CD4-positive, alpha-beta T cell treated with Interleukin-17A for 1 hour (primary cell): ENCODE results near the gene UVSSA.
"Not testable (repeated sequence)": the region's sequence is repeated elsewhere in the genome, so short reads cannot be mapped to it uniquely, and the experiment has no call there.

Experiments used
- DNase-seq: peaks from one replicate; pipeline ENCODE4 v3.0.0-alpha.2; 2020

UVSSA gene

DNA sequence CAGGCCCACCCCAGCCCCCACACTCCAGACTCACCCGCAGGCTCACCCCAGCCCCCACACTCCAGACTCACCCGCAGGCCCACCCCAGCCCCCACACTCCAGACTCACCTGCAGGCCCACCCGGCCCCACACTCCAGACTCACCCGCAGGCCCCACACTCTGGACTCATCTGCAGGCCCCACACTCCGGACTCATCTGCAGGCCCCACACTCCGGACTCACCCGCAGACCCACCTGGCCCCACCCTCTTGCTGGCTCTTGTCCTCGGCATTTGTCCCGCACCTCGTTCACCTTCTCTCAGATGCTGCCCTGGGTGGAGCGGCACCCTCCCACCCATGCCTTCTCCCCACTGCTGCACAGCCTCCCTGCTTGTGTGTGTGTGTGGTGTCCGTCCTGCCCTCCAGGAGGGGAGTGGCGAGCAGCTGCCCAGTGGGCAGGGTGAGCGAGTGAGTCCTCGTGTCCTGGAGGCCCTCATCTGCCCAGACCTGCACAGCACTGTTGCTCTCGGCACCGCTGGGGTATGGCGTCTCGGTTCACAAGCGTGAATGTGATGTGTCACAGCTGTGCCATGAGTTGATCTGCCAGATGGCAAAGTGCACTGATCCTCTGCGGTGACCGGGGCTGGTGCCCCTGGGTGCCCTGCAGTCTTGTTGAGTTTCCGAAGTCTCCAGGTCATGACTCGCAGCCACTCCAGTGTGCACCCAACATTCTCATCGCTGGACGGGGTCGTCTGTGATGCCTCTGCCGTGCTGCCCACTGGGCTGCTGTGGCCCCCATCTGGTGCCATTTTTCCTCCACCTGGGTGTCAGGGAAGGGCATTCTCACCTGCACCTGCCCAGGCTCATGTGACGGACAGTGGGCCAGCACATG, 29.6 kb upstream of the UVSSA start:
- no peak for DNase-seq

- DNase-seq, result no peak
Measured at GRCh38 chr4:1318046-1318375, 29.0 kb upstream of the UVSSA start.

GRCh38 chr4:1318488-1319213, 28.4 kb upstream of the UVSSA start:
- DNase-seq, result peak; percentile 34

DNA sequence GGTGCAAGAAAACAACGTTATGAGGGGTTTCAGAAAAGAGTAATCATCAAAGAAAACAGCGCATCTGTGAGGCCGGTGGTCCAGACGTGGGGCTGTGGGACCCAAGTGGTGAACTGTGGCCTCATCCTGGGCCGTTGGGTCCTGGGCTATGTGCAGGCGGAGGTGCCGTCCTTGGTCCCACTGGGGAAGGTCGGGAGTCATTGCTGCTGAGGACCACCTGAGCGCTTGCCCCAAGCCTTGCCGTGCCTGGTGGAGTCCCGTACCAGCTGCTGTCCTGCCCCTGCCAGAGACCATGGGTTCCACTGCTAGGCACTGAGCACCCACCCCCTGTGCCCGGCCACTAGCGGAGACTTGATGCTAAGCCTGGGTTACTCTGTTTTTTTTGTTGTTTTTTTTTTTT, 25.5 kb upstream of the UVSSA start:
- DNase-seq, result no peak

DNA sequence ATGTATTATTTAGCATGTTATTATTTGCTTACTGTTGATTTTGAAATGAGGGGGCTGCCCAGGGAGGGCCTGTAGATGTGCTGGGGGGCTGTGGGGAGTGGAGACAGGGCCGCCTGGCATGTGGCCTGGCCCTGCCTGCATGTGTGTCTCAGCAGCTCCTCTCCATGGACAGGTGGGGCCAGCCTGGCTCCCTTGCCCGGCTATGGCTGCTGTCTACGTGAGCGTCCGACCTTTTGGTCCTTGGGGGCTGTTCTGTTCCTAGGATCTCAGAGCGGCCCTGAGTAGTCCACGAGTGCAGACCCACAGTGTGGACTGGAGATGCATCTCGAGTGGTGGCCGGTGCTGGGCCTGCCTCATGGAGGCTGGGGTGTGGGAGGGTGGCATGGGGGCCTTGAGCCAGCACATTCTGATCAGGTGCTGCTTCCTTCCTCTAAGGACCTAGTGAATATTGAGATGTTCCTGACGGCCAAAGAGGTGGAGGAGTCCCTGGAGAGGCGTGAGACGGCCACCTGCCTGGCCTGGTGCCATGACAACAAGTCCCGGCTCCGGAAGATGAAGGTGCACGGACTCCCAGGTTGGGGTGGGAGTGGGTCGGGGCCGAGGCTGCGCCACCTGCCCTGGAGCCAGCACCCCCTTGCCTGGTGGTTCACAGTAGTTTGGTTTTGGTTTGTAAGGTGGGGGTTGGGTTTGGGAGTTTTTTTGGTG, 24.9 kb upstream of the UVSSA start:
- no peak for DNase-seq

- no peak for DNase-seq
Measured at GRCh38 chr4:1323280-1323634, 23.8 kb upstream of the UVSSA start.

GRCh38 chr4:1323635-1324442, 23.2 kb upstream of the UVSSA start:
- no peak for DNase-seq

DNA sequence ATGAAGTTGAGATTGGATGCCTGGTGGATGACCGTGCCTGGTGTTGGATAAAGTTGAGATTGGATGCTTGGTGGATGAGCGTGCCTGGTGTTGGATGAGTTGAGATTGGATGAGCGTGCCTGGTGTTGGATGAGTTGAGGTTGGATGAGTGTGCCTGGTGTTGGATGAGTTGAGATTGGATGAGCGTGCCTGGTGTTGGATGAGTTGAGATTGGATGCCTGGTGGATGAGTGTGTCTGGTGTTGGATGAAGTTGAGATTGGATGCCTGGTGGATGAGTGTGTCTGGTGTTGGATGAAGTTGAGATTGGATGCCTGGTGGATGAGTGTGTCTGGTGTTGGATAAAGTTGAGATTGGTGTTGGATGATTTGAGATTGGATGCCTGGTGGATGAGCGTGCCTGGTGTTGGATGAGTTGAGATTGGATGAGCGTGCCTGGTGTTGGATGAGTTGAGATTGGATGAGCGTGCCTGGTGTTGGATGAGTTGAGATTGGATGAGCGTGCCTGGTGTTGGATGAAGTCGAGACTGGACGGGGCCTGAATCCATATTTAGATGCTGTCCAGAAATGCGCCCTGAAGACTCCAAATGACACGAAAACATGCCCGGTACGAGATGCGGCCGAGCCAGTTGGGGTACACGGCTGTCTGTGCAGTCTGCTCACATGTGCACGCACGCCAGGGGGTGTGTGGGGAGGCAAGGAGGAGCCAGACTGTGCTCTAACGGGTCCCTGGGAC, 22.4 kb upstream of the UVSSA start:
- DNase-seq, result not testable (repeated sequence)

DNA sequence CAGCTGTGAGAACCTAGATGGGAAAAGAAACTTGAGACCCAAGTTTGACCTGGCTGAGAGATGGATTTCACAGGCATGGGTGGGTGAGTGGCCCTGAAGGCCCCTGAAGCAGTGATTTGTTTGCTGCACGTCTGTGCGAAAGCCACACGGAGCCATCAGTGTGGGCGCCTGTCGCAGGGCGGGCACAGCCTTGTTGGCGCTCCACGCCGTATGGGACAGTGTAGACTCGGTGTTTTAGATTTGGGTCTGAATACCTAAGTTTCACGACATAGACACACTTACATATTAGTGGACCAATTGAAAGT, 21.9 kb upstream of the UVSSA start:
- DNase-seq, result no peak

GRCh38 chr4:1325681-1326635, 21.1 kb upstream of the UVSSA start:
- no peak for DNase-seq

DNA sequence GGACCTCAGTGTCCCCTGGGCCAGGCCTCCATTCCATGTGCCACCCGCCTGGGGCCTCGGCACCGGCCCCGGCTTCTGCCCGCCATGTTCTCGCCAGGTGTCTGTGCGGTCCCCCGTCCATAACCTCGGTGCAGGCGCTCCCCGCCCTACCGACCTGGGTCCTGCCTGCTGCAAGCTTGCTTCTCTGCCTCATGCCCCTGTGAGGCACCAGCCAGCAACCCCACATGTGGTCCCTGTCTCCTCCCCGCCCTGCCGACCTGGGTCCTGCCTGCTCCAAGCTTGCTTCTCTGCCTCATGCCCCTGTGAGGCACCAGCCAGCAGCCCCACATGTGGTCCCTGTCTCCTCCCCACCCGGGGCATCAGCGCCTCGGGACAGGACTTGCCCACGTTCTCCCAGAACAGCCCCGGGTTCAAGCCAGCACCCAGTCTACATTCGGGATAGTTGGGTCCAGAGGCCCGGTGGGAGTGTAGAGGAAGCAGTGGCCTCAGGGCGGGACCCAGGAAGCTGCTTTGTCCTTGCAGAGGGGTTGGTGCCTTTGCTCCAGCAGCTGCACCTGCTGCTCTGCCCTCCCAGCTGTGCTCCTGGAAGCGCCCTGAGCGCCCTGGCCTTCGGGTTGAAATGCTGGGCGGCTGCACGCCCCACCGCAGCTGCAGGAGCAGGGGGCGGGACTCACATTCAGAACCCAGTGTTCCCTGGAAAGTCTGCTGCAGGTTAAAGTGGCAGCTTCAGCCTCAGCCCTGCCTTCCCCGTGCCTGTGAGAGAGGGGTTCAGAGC, 20.1 kb upstream of the UVSSA start:
- no peak for DNase-seq

- DNase-seq, result no peak
Measured at GRCh38 chr4:1327526-1328266, 19.3 kb upstream of the UVSSA start.

DNA sequence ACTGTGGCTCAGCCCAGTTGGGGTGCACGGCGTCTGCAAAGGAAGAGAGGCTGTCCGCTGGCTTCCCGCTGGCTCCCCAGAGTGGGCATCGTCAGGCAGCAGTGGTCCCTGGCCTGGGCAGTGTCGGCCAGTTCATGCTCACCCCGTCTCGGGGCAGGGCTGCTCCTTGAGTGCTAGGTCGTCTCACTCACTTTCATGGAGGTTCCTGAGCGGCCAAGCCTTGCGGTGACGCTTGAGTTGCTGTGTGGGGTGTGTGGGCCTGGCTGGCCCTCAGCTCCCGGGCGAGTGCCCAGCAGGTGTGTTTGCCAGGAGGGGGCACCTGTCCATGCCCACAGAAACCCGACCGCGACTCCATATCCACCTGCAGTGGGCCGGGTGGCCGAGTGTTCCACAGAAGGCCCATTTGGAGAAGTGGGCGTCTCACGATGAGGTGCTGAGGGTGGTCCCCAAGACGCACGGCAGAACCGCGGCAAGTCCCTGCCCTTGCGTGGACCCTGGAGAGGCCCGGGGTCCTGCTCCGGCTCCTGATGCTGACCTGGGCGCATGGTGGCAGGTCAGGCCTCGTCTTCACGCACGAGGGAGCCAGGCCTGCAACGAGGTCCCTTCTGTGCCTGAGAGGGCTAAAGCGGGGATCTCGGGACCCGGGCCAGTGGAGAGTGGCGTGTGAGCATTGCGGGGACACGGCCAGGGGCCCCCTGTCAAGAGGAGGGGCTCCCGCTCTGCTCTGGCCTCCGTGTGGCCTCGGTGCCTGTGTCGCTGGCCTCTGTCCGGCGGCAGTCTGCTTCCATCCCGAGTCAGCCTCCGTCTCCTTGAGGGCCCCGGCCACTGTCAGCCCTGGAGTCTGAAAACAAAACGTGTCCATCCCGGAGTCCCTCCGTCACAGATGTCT, 18.5 kb upstream of the UVSSA start:
- DNase-seq, result no peak

GRCh38 chr4:1329408-1330371, 17.3 kb upstream of the UVSSA start:
- peak; percentile 65 for DNase-seq

DNA sequence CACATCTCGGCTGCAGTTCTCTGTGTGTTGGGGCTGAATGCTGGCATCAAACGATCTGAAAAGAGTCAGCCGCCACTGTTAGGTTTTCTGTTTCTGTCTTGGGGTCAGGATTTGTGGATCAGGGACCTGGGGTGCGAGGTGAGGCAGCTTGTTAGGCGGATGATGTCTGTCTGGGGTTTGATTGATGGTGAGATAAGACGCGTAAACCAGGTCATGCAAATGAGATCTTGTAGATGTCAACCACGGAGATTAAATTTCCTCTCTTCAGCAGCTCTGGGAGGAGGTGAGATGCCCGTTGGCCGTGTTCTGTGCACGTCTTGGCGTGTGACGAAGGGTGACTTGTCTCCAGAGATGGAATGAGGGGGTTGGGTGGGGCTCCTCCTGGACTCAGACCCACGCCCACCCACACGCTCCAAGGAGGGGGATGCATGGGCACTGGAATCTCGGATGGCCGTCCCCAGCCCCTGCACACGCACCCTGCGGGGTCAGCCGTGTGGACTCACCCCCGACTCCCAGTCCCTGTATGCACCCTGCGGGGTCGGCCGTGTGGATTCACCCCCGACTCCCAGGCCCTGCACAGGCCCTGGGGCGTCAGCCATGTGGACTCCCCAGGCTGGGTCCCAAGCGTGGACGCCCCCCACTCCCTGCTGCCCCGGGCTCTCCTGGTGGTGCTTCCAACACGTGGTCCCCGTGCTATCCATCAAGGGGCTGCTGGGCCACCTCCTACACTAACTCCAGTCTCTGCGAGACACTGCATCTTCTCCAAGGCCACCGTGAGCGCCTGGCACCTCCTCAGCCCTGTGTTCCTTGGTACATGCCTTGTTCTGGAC, 16.0 kb upstream of the UVSSA start:
- DNase-seq, result peak; percentile 80

DNA sequence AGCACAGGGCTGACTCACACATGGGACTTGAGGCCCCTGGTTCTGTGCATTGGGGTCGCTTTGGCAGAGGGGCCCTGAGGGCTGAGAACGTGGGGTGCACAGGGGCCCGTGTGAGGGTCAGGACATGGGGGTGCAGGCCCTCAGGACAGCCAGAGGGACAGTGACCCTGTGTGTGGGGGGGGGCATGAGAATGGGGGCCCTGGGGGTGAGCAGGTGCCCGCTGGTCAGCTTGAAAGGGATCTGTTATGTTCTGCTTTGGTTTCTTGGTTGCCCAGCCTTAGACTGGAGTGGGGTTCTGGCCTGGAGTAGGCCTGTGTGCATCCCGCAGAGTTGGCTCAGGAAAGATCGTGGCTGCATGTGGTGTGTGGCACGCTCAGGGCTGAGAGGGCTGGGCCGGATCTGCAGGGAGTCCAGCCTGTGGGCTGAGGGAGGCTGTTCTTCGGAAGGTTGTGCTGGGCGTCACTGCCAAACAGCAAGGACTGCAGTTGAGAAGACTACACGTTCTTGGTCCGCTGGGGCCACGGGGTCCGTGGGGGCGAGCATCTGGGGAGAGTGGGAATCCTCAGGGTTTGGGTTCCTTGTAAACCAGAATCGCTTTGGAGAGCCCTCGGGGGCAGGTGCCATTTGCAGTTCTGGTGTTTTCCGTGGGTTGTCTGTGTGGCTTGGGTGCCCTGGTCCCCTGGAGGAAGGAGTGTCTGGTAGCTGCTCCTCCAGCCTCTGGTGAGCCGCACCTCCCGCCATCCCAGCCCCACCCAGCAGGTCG, 15.2 kb upstream of the UVSSA start:
- no peak for DNase-seq
